HFF-Myc (cell line): ENCODE results near the gene SLC16A3.

ENCODE experiments used
- DNase-seq: peaks from one replicate; pipeline ENCODE4 v3.0.0-alpha.2; 2011; ENCODE audit warnings: low read depth; ENCODE audit errors: extremely low read depth
- H3K4me3 ChIP-seq: replicated peaks from 2 replicates; pipeline ENCODE4 v1.5.1; 2011; ENCODE audit warnings: low read depth, mild to moderate bottlenecking, control low read depth, low read length
- TF ChIP-seq, protein P1 (sequence below): IDR thresholded peaks from 2 replicates; pipeline ENCODE4 v1.5.1; 2012; ENCODE audit warnings: mild to moderate bottlenecking, low read depth, low read length, control low read depth; ENCODE audit errors: missing control alignments

Gene SLC16A3

DNA sequence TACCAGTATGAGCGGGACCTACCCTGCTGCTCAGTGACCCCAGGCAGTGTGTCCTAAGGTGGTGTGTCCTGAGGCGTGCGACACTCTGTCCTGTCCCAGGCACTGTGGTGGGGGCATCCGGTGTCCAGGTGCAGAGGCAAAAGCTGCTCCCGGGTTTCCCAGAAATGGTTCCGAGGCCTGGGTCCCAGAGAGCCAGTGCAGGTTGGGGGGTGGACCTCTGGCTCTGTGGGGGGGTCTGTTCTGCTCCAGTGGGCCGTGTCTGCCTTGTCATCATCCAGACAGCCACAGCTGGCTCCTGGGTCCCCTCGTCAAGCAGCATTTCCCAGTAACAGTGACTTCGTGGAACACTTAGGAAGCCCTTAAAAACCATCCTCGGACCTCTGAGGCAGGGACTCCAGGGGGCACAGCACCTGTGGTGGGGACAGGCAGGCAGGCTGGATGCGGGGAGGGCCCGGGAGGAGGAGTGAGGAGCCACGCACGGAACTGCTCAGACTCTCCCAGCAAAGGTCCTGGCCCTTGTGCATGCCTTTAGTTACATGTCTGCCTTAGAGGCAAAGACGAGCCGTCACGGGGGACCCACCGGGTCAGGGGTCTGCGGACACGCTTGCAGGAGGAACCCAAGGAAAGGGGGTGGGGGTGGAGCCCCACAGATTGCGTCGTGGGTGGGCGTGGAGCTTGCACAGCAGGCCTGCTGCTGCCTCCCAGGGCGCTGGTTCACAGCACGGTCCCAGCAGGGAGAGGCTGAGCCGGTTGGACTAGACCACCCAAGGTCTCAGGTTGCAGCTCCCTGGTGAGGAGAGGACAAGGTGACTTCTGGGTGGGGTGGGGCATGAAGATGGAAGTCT lies 5.6 kb downstream of the SLC16A3 start:
- H3K4me3 ChIP-seq, result no peak overlapping the region
- DNase-seq, result no peak
- TF ChIP-seq, protein P1, sequence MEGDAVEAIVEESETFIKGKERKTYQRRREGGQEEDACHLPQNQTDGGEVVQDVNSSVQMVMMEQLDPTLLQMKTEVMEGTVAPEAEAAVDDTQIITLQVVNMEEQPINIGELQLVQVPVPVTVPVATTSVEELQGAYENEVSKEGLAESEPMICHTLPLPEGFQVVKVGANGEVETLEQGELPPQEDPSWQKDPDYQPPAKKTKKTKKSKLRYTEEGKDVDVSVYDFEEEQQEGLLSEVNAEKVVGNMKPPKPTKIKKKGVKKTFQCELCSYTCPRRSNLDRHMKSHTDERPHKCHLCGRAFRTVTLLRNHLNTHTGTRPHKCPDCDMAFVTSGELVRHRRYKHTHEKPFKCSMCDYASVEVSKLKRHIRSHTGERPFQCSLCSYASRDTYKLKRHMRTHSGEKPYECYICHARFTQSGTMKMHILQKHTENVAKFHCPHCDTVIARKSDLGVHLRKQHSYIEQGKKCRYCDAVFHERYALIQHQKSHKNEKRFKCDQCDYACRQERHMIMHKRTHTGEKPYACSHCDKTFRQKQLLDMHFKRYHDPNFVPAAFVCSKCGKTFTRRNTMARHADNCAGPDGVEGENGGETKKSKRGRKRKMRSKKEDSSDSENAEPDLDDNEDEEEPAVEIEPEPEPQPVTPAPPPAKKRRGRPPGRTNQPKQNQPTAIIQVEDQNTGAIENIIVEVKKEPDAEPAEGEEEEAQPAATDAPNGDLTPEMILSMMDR, result no peak

DNA sequence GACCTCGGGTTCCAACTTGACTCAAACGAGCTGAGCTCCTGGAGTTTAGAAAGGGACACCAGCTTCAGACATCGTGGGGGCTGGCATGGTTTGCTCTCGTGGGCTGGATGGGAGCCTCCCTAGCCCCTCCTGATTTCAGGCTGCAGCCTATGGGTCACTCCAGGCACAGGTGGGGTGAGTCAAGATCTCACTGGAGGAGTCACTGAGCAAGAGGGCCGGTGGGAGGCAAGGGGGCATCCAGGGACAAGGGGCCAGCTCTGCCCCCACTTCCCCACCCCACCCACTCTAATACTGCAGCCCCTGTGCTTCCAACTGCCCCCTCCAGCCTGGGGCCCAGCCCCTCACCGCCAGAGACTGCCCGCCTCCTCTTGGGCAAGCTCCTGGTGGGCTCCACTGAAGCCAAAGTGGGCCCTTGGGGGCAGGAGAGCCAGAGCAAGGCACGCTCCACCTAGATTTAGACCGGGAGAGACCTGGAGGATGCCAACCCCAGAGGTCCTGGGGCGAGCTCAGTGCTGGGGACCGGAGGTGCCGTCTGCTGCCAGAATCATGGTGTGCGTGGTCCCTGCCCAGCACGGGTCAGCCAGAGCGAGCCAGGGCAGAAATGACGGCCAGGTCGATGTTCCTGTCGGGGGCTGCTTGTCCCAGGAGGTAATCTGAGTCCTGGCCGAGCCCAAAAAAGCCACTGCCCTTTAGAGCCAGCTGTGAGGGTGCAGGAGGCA lies 6.4 kb downstream of the SLC16A3 start:
- TF ChIP-seq, protein P1, result no peak
- DNase-seq, result no peak

DNA sequence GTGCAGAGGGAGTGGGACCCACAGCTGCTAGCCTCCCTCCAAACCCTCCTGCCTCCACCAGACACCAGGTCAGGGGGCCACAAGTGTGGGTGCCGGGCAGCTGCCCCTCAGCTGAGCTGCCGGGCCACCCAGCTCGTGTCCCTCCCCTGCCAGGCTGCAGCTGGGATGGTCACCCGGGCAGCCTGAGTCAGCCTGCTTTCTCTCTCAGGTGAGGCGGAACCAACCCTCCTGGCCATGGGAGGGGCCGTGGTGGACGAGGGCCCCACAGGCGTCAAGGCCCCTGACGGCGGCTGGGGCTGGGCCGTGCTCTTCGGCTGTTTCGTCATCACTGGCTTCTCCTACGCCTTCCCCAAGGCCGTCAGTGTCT lies 6.9 kb downstream of the SLC16A3 start:
- TF ChIP-seq, protein P1, result no peak
- H3K4me3 ChIP-seq, result no peak overlapping the region
- DNase-seq, result no peak

More for the DNA sequence above, 6.4 kb downstream of the SLC16A3 start:
- H3K4me3 ChIP-seq, result no peak overlapping the region

DNA sequence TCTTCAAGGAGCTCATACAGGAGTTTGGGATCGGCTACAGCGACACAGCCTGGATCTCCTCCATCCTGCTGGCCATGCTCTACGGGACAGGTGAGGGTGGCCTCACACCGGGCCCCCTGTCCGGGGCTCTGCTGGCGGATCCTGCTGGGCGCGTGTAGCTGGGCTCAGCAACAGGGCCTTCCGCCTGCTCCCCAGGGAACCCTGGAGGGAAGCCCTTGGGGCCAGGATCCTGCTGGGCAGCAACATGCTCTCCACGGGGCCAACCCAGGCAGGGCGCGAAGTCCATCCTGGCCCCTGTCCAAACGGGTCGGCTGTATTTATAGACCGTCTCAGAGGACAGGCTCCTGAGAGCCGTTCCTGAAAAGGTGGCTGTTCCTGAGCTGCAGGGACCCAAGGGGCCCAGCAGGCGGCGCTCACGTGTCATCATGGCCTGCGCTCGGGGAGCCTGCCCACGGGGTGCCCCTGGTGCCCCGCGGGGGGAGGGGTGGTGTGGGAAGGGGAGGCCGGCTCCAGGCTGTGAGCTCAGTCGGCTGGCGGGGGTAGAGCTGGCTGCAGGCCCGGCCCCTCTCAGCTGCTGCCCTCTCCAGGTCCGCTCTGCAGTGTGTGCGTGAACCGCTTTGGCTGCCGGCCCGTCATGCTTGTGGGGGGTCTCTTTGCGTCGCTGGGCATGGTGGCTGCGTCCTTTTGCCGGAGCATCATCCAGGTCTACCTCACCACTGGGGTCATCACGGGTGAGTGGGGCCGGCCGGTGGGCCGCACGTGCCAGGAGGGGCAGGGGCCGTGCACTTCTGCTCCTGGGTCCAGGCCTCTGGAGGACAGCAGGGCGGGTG lies 7.5 kb downstream of the SLC16A3 start:
- TF ChIP-seq, protein P1, result peak; percentile 76
- H3K4me3 ChIP-seq, result no peak overlapping the region
- no peak for DNase-seq

DNA sequence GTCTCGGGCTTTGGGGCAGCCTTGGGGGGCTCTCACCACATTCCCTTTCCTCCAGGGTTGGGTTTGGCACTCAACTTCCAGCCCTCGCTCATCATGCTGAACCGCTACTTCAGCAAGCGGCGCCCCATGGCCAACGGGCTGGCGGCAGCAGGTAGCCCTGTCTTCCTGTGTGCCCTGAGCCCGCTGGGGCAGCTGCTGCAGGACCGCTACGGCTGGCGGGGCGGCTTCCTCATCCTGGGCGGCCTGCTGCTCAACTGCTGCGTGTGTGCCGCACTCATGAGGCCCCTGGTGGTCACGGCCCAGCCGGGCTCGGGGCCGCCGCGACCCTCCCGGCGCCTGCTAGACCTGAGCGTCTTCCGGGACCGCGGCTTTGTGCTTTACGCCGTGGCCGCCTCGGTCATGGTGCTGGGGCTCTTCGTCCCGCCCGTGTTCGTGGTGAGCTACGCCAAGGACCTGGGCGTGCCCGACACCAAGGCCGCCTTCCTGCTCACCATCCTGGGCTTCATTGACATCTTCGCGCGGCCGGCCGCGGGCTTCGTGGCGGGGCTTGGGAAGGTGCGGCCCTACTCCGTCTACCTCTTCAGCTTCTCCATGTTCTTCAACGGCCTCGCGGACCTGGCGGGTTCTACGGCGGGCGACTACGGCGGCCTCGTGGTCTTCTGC lies 8.4 kb downstream of the SLC16A3 start:
- H3K4me3 ChIP-seq, result no peak overlapping the region
- TF ChIP-seq, protein P1, result no peak
- DNase-seq, result no peak
